Fibroblast of pulmonary artery (primary cell): ENCODE measurements around the gene FYB1.
A peak's percentile ranks its signal among the peaks of the same experiment; 100 is the strongest.

Source experiments
- DNase-seq: peaks from one replicate; pipeline ENCODE4 v3.0.0-alpha.2; 2010; ENCODE audit warnings: low read depth
- H3K4me3 ChIP-seq: replicated peaks from 2 replicates; pipeline ENCODE4 v1.5.1; 2011; ENCODE audit warnings: low read depth, mild to moderate bottlenecking, control low read depth, low read length, moderate library complexity
- TF ChIP-seq, protein P1 (sequence below): IDR thresholded peaks from 2 replicates; pipeline ENCODE4 v1.5.1; 2011; ENCODE audit warnings: mild to moderate bottlenecking, control low read depth, low read length, inconsistent platforms; ENCODE audit errors: missing control alignments

Gene FYB1

DNA sequence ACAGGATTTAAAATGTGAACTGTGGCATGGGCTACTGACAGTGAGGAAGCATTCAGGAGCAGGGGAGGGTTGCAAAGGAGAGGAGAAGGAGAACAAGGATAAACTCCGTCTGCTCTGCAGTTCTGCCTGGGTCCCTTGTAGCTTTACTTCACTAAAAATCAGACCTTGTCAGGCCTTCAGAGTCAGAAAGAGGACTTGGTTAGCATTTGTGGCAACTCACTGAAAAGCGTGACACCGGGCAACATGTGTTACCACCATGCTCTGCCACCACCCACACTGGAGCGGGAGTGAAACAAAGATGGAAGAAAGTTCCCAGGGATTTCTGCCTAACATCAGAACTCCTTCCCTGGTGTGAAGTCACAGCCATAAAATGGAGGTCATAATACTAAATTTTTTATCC lies 19.3 kb downstream of the FYB1 start:
- TF ChIP-seq, protein P1, sequence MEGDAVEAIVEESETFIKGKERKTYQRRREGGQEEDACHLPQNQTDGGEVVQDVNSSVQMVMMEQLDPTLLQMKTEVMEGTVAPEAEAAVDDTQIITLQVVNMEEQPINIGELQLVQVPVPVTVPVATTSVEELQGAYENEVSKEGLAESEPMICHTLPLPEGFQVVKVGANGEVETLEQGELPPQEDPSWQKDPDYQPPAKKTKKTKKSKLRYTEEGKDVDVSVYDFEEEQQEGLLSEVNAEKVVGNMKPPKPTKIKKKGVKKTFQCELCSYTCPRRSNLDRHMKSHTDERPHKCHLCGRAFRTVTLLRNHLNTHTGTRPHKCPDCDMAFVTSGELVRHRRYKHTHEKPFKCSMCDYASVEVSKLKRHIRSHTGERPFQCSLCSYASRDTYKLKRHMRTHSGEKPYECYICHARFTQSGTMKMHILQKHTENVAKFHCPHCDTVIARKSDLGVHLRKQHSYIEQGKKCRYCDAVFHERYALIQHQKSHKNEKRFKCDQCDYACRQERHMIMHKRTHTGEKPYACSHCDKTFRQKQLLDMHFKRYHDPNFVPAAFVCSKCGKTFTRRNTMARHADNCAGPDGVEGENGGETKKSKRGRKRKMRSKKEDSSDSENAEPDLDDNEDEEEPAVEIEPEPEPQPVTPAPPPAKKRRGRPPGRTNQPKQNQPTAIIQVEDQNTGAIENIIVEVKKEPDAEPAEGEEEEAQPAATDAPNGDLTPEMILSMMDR: no peak
- DNase-seq: no peak
- H3K4me3 ChIP-seq: no peak overlapping the region

GRCh38 chr5:39199335-39199734 lies 20.0 kb downstream of the FYB1 start:
- no peak overlapping the region for H3K4me3 ChIP-seq
- TF ChIP-seq, protein P1: no peak

GRCh38 chr5:39198127-39198526 lies 21.2 kb downstream of the FYB1 start:
- TF ChIP-seq, protein P1: no peak
- no peak for DNase-seq
- H3K4me3 ChIP-seq: no peak overlapping the region

More at GRCh38 chr5:39199335-39199734, 20.0 kb downstream of the FYB1 start:
- no peak for DNase-seq

DNA sequence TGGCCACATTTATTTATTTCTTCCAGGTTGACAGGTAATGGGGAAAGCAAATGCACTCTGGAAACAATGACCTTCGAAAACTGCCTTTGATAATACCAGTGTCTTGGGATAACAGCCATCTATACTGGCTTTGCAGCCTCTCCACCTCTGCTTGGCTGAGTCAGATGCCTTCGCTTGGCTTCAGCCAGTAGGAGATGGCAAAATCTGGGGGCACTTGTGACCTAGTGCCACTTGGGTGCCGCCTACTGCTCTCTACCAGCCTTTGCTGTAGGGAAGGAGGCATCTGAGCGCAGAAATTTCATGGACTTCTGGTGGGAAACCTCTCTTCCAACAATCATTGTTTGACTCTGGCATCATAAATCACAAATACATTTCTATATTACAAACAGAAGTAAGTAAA lies 21.8 kb downstream of the FYB1 start:
- DNase-seq: no peak
- TF ChIP-seq, protein P1: no peak
- H3K4me3 ChIP-seq: no peak overlapping the region

- TF ChIP-seq, protein P1: no peak
- H3K4me3 ChIP-seq: no peak overlapping the region
- no peak for DNase-seq
These were observed 24.1 kb downstream of the FYB1 start for GRCh38 chr5:39195198-39195826.

DNA sequence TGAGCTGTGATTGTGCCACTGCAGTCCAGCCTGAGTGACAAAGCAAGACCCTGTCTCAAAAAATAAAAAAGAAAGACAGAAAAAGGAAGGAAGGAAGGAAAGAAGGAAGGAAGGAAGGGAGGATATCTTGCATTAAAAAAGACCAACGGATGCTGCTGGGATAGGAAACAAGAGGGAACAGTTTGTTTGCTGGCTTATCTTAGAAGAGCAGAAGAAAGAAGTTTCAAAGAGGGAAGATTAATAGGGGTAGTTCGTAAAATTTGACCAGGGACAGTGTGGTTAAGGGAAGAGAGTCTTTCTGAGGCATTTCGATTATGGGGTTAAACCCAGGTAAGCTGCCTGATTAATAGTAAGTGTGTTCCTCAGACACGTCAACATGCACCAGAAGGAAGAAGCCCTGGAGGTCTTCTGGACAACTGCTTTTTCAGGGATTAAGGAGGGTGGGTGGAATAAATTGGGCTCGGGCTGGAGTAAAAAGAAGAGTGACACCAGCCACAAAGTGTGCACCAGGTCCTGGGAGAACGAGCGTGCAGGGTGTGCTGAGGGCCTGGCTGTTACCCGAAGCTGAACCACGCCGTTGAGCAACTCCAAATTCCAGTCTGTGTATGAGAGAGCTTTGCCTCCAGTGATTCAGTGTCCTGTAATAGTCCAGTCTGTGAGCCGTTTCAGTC lies 24.8 kb downstream of the FYB1 start:
- DNase-seq: peak; percentile 49
- no peak overlapping the region for H3K4me3 ChIP-seq
- TF ChIP-seq, protein P1: no peak
